Measurements from ENCODE around the gene TGFB3. TPM values are rescaled to one million over a fixed set of nuclear protein-coding genes. Genes with fewer than 3 reads are reported as not detected.
A peak's percentile ranks its signal among the peaks of the same experiment; 100 is the strongest.

Gene TGFB3
- total RNA-seq, 2 experiments from 2014 or later = 1.1 to 5.5 TPM

DNA sequence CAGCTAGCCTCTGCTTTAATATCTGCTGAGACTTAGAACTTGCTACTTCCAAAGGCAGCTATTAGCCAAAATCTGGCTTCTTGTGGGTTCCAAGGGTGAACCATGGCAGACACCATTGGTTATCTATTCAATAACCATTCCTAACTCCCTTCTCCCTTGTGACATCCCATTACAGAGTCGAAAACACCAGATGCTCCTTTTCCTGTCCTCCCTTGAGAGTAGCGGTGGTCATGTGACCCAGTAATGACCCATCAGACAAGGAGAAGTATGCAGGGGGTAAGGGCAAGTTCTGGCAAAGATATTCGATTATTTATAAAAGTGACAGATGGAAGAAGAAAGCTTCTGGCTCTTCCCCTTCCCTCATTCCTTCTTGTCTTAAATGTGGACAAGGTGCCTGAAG lies 20.1 kb downstream of the TGFB3 start:
- Histone ChIP-seq H3K79me2 (ENCODE audit: insufficient read depth, low read depth, low read length) (no peaks in the 10 kb centered on the region), H3K9me3 (ENCODE audit: low read length) (no peaks in the 10 kb centered on the region), H3K36me3 (ENCODE audit: insufficient read depth, low read length) (no peaks in the 10 kb centered on the region; the same call in 1 of the 2 replicates), H3K4me3 (ENCODE audit: low read depth, low read length, poor library complexity, severe bottlenecking) (no peak overlapping the region), H4K20me1 (ENCODE audit: insufficient read depth, low read length) (no peaks in the 10 kb centered on the region), H3K4me1 (ENCODE audit: insufficient read depth, low read length, poor library complexity, severe bottlenecking) (peaks cover 32% of the 10 kb centered on the region), H3K9me2 (ENCODE audit: insufficient read depth, low read length) (no peaks in the 10 kb centered on the region), H2AFZ (ENCODE audit: low read length) (no peak overlapping the region), H3K4me2 (ENCODE audit: low read length) (no peak overlapping the region), H3K27ac (ENCODE audit: low read depth, low read length, poor library complexity, severe bottlenecking) (peak overlapping the region; percentile 85)
- intact Hi-C loops (cut with micrococcal nuclease; ENCODE audit: unreplicated experiment) = loop anchor here (2.0 kb wide), 1 partner anchor 17 kb away; no protein-coding TSS in a partner anchor
- TF ChIP-seq EZH2phosphoT487 (IDR thresholded peaks at IDR 0.05; ENCODE audit: borderline replicate concordance, low read depth, low read length) = no peak
- TF ChIP-seq, protein P1, sequence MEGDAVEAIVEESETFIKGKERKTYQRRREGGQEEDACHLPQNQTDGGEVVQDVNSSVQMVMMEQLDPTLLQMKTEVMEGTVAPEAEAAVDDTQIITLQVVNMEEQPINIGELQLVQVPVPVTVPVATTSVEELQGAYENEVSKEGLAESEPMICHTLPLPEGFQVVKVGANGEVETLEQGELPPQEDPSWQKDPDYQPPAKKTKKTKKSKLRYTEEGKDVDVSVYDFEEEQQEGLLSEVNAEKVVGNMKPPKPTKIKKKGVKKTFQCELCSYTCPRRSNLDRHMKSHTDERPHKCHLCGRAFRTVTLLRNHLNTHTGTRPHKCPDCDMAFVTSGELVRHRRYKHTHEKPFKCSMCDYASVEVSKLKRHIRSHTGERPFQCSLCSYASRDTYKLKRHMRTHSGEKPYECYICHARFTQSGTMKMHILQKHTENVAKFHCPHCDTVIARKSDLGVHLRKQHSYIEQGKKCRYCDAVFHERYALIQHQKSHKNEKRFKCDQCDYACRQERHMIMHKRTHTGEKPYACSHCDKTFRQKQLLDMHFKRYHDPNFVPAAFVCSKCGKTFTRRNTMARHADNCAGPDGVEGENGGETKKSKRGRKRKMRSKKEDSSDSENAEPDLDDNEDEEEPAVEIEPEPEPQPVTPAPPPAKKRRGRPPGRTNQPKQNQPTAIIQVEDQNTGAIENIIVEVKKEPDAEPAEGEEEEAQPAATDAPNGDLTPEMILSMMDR (conservative IDR thresholded peaks at IDR 0.05; ENCODE audit: low read length) = no peak
- DNase-seq (ENCODE audit: low spot score) = no peak
- CTCF ChIA-PET (ENCODE audit: unreplicated experiment) = interaction anchor here (1.4 kb wide), 1 partner anchor 15 kb away, joined by 6 read pairs; no protein-coding TSS in a partner anchor
- POLR2A ChIA-PET = interaction anchor here (0.9 to 1.7 kb wide), 2 partner anchors 12 to 33 kb away, joined by 3 to 4 read pairs; no protein-coding TSS in a partner anchor
- no TSS peak for BruUV-seq (replicated peaks)

DNA sequence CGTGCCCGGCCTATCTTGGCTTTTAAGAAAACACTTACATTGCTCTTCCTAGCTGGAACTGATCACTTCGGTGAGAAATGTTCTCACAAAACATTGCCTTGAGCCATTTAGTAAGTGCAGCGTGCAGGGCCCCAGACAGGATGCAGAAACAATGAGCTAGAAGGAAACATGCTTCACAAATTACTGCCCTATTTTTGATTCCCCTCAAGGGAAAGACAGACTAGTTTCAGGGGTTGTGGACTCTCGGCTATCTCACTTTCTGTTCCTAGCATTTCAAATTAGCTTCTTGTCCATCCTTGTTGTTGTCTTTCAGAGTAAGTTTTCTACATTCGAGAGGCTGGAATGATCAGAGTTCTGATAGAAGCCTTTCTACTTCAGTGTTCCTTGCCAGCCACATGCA lies 21.6 kb downstream of the TGFB3 start:
- Histone ChIP-seq H3K27ac (ENCODE audit: low read depth, low read length, poor library complexity, severe bottlenecking) (peak overlapping the region; percentile 85), H3K4me3 (ENCODE audit: low read depth, low read length, poor library complexity, severe bottlenecking) (peak overlapping the region; percentile 45), H3K4me2 (ENCODE audit: low read length) (peak overlapping the region; percentile 73), H3K9me3 (ENCODE audit: low read length) (no peaks in the 10 kb centered on the region), H3K79me2 (ENCODE audit: insufficient read depth, low read depth, low read length) (no peaks in the 10 kb centered on the region), H2AFZ (ENCODE audit: low read length) (peak overlapping the region; percentile 54; the same call in 1 of the 2 replicates), H3K4me1 (ENCODE audit: insufficient read depth, low read length, poor library complexity, severe bottlenecking) (peaks cover 32% of the 10 kb centered on the region), H3K9me2 (ENCODE audit: insufficient read depth, low read length) (no peaks in the 10 kb centered on the region), H3K36me3 (ENCODE audit: insufficient read depth, low read length) (no peaks in the 10 kb centered on the region; the same call in 1 of the 2 replicates), H4K20me1 (ENCODE audit: insufficient read depth, low read length) (no peaks in the 10 kb centered on the region)
- no TSS peak for BruUV-seq (replicated peaks)
- CTCF ChIA-PET (ENCODE audit: unreplicated experiment) = interaction anchor here (1.3 to 1.4 kb wide), 2 partner anchors 13 to 16 kb away, joined by 3 to 6 read pairs; no protein-coding TSS in a partner anchor
- TF ChIP-seq, protein P1 (conservative IDR thresholded peaks at IDR 0.05; ENCODE audit: low read length) = no peak
- no peak for TF ChIP-seq EZH2phosphoT487 (IDR thresholded peaks at IDR 0.05; ENCODE audit: borderline replicate concordance, low read depth, low read length)
- intact Hi-C loops (cut with micrococcal nuclease; ENCODE audit: unreplicated experiment) = loop anchor here (2.0 kb wide), 1 partner anchor 19 kb away; no protein-coding TSS in a partner anchor
- DNase-seq (ENCODE audit: low spot score) = peak; percentile 85
- POLR2A ChIA-PET = interaction anchor here (0.7 to 1.3 kb wide), 5 partner anchors 10 to 299 kb away, joined by 3 to 6 read pairs (median 3); partner anchors contain the start of genes ERG28 and TTLL5

GRCh38 chr14:75959031-75959430 lies 22.8 kb downstream of the TGFB3 start:
- DNase-seq (ENCODE audit: low spot score) = no peak
- POLR2A ChIA-PET = interaction anchor here (0.7 kb wide), 1 partner anchor 273 kb away, joined by 3 read pairs; no protein-coding TSS in a partner anchor
- CTCF ChIA-PET (ENCODE audit: unreplicated experiment) = no interaction called here

More at GRCh38 chr14:75959031-75959430, 22.8 kb downstream of the TGFB3 start:
- Histone ChIP-seq H3K27ac (ENCODE audit: low read depth, low read length, poor library complexity, severe bottlenecking) (peak overlapping the region; percentile 85), H3K4me1 (ENCODE audit: insufficient read depth, low read length, poor library complexity, severe bottlenecking) (peaks cover 32% of the 10 kb centered on the region), H3K4me2 (ENCODE audit: low read length) (no peak overlapping the region), H2AFZ (ENCODE audit: low read length) (no peak overlapping the region), H3K79me2 (ENCODE audit: insufficient read depth, low read depth, low read length) (no peaks in the 10 kb centered on the region), H3K9me3 (ENCODE audit: low read length) (no peaks in the 10 kb centered on the region), H3K36me3 (ENCODE audit: insufficient read depth, low read length) (no peaks in the 10 kb centered on the region; the same call in 1 of the 2 replicates), H3K9me2 (ENCODE audit: insufficient read depth, low read length) (no peaks in the 10 kb centered on the region), H4K20me1 (ENCODE audit: insufficient read depth, low read length) (no peaks in the 10 kb centered on the region), H3K4me3 (ENCODE audit: low read depth, low read length, poor library complexity, severe bottlenecking) (no peak overlapping the region)
- BruUV-seq (replicated peaks) = no TSS peak
- intact Hi-C loops (cut with micrococcal nuclease; ENCODE audit: unreplicated experiment) = no loop called here
- TF ChIP-seq, protein P1 (conservative IDR thresholded peaks at IDR 0.05; ENCODE audit: low read length) = no peak
- no peak for TF ChIP-seq EZH2phosphoT487 (IDR thresholded peaks at IDR 0.05; ENCODE audit: borderline replicate concordance, low read depth, low read length)
